ENCODE measurements around the gene AGTR1.
"Not testable (repeated sequence)": the region's sequence is repeated elsewhere in the genome, so short reads cannot be mapped to it uniquely, and the experiment has no call there.

AGTR1 gene

GRCh38 chr3:148757238-148758215, 59.8 kb downstream of the AGTR1 start:
- no peak for DNase-seq (ENCODE audit: insufficient read length, low spot score)
- TF ChIP-seq POLR2A (IDR thresholded peaks at IDR 0.05; ENCODE audit: low read depth, low read length), result no peak
- no peak for FAIRE-seq

- no peak for FAIRE-seq
- TF ChIP-seq POLR2A (IDR thresholded peaks at IDR 0.05; ENCODE audit: low read depth, low read length), result no peak
- no peak for DNase-seq (ENCODE audit: insufficient read length, low spot score)
Observed at GRCh38 chr3:148758303-148758884, 60.7 kb downstream of the AGTR1 start.

- no peak for TF ChIP-seq POLR2A (IDR thresholded peaks at IDR 0.05; ENCODE audit: low read depth, low read length)
- DNase-seq (ENCODE audit: insufficient read length, low spot score), result no peak
- FAIRE-seq, result no peak
Observed at GRCh38 chr3:148759430-148759829, 61.7 kb downstream of the AGTR1 start.

GRCh38 chr3:148763156-148763680, 65.5 kb downstream of the AGTR1 start:
- TF ChIP-seq POLR2A (IDR thresholded peaks at IDR 0.05; ENCODE audit: low read depth, low read length), result no peak
- no peak for FAIRE-seq
- DNase-seq (ENCODE audit: insufficient read length, low spot score), result no peak

DNA sequence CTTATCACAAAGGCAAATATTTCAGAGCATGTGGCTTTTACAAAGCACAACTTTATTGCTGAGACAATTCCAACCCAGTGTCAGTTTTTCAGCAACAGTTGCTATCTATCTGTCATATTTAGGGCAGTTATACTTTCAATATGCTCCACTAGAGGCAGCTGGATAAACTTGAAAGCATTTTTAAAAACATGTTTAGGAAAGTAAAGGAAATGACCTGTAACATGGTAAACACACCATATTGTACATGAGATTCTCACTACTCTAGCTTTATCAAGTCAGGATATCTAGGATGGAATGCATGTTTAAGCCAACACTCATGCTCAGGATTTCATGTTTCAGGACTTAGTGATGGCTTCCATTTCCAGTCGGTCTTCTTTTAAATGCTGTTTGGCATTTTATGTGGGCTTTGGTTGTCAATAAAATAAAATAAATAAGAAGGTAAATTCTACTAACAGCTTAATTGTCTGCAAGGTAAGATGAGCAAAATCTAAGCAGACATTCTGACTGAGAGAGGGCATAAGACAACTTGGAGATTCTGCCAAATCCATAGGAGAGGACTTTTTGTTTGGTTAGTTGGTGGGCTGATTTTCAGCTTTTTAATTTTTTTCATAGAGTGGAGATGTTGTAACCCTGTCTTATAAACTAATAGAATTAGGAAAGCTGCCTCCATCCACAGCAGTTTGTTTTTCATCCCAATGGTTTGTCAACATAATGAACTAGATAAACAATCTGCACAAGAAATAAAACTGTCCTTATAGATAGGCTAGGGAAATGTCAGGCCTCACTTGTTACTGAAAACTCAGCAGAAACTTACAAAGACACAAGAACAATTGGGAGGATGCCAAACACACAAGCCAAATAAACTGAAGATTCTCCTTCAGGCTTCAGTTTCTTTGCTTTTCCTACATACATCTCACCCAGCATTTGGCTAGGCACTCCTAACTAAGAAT, 66.6 kb downstream of the AGTR1 start:
- no peak for DNase-seq (ENCODE audit: insufficient read length, low spot score)
- FAIRE-seq, result no peak
- TF ChIP-seq POLR2A (IDR thresholded peaks at IDR 0.05; ENCODE audit: low read depth, low read length), result no peak

- DNase-seq (ENCODE audit: insufficient read length, low spot score) (no peak), FAIRE-seq (no peak)
- TF ChIP-seq POLR2A (IDR thresholded peaks at IDR 0.05; ENCODE audit: low read depth, low read length), result no peak
Observed at GRCh38 chr3:148772361-148772760, 74.7 kb downstream of the AGTR1 start.

- DNase-seq (ENCODE audit: insufficient read length, low spot score) (no peak), FAIRE-seq (no peak)
- TF ChIP-seq POLR2A (IDR thresholded peaks at IDR 0.05; ENCODE audit: low read depth, low read length), result no peak
Observed at GRCh38 chr3:148772835-148773234, 75.1 kb downstream of the AGTR1 start.

- FAIRE-seq, result no peak
Observed at GRCh38 chr3:148773805-148774204, 76.1 kb downstream of the AGTR1 start.

GRCh38 chr3:148778926-148779325, 81.2 kb downstream of the AGTR1 start:
- DNase-seq (ENCODE audit: insufficient read length, low spot score) (no peak), FAIRE-seq (no peak)
- no peak for TF ChIP-seq POLR2A (IDR thresholded peaks at IDR 0.05; ENCODE audit: low read depth, low read length)

More at GRCh38 chr3:148773805-148774204, 76.1 kb downstream of the AGTR1 start:
- DNase-seq (ENCODE audit: insufficient read length, low spot score), result no peak
- TF ChIP-seq POLR2A (IDR thresholded peaks at IDR 0.05; ENCODE audit: low read depth, low read length), result no peak

GRCh38 chr3:148785026-148785425, 87.3 kb downstream of the AGTR1 start:
- FAIRE-seq; DNase-seq (ENCODE audit: insufficient read length, low spot score): not testable (repeated sequence)

- not testable (repeated sequence) for FAIRE-seq; DNase-seq (ENCODE audit: insufficient read length, low spot score)
Observed at GRCh38 chr3:148786159-148786558, 88.5 kb downstream of the AGTR1 start.

GRCh38 chr3:148789146-148789545, 91.4 kb downstream of the AGTR1 start:
- no peak for FAIRE-seq
- no peak for DNase-seq (ENCODE audit: insufficient read length, low spot score)
- TF ChIP-seq POLR2A (IDR thresholded peaks at IDR 0.05; ENCODE audit: low read depth, low read length), result no peak

DNA sequence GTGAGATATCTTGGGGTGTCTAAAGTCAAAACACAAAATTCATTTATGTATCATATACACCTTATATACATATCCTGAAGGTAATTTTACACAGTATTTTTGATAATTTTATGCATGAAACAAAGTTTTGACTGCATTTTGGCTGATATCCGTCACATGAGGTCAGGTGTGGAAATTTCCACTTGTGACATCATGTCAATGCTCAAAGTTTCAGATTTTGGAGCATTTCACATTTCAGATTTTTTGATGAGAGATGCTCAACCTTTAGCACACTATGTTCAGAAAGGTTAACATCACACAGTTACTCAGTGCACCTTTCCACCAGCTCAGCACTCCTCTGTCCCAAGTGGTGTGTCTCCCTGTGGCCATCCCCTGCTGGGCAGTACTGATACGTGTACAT, 92.2 kb downstream of the AGTR1 start:
- no peak for FAIRE-seq
- no peak for DNase-seq (ENCODE audit: insufficient read length, low spot score)
- TF ChIP-seq POLR2A (IDR thresholded peaks at IDR 0.05; ENCODE audit: low read depth, low read length), result no peak

DNA sequence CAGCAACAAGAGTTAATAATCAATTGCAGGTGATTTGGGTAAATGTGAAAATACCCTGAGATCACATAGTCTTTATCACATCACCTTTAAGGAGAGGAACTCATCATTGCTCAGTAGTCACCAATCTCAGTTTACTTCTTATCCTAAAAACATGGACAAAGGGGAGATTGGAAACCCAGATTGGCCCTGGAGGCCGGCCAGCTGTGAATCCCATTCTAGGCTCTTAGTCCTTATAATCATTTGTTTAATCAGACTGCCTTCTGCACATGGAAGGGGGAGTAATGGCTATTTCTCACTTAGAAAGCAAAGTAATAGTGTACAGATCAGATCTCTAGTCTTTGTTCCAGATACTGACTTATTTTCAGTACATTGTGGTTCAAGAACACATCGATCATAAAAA, 92.7 kb downstream of the AGTR1 start:
- FAIRE-seq (no peak), DNase-seq (ENCODE audit: insufficient read length, low spot score) (no peak)
- TF ChIP-seq POLR2A (IDR thresholded peaks at IDR 0.05; ENCODE audit: low read depth, low read length), result no peak
